Measurements from ENCODE around the gene CNTNAP2. TPM values are rescaled to one million over a fixed set of nuclear protein-coding genes. Genes with fewer than 3 reads are reported as not detected.

The CNTNAP2 gene
- total RNA-seq, 1 experiment from 2014 or later: 0.03 TPM

- Histone ChIP-seq H3K36me3 (ENCODE audit: control insufficient read depth, insufficient read depth, low read length) (no peaks in the 10 kb centered on the region; the same call in 1 of the 2 replicates), H3K27ac (ENCODE audit: low read length) (no peak overlapping the region), H3K4me1 (ENCODE audit: control insufficient read depth, insufficient read depth, low read length) (no peaks in the 10 kb centered on the region), H3K9me3 (ENCODE audit: control insufficient read depth, insufficient read depth, low read depth, low read length) (no peaks in the 10 kb centered on the region), H3K27me3 (ENCODE audit: control insufficient read depth, insufficient read depth, low read length) (no peaks in the 10 kb centered on the region), H3K4me3 (ENCODE audit: low read depth in 2 of 2, low read length in 2 of 2) (no peak overlapping the region)
- TF ChIP-seq POLR2AphosphoS5 (IDR thresholded peaks at IDR 0.05; ENCODE audit: low read depth, low read length): no peak
- TF ChIP-seq CTCF (IDR thresholded peaks at IDR 0.05): no peak
- no peak for TF ChIP-seq REST (IDR thresholded peaks at IDR 0.05; ENCODE audit: insufficient read depth in 1 of 2, low read depth in 2 of 2, low read length in 1 of 2)
- TF ChIP-seq SIN3A (IDR thresholded peaks at IDR 0.05; ENCODE audit: borderline replicate concordance, insufficient read depth, low read depth, low read length): no peak
- TF ChIP-seq TCF7L2 (IDR thresholded peaks at IDR 0.05; ENCODE audit: low read depth, low read length): no peak
- CTCF ChIA-PET: no interaction called here
- in situ Hi-C loops (cut with HindIII; ENCODE audit: low pct_unique_long_range_greater_than_20kb, low sequenced_read_pairs) (no loop called here), intact Hi-C loops (cut with micrococcal nuclease; ENCODE audit: unreplicated experiment) (no loop called here)
- POLR2A ChIA-PET: no interaction called here
- ATAC-seq (no peak), DNase-seq (ENCODE audit: low read depth, low spot score) (no peak)
- no TSS peak for BruUV-seq (replicated peaks)
These were observed 1712.4 kb downstream of the CNTNAP2 start for GRCh38 chr7:147829016-147829415.

- TF ChIP-seq CTCF (IDR thresholded peaks at IDR 0.05): no peak
- no peak for TF ChIP-seq REST (IDR thresholded peaks at IDR 0.05; ENCODE audit: insufficient read depth in 1 of 2, low read depth in 2 of 2, low read length in 1 of 2)
- TF ChIP-seq TCF7L2 (IDR thresholded peaks at IDR 0.05; ENCODE audit: low read depth, low read length): no peak
- TF ChIP-seq POLR2AphosphoS5 (IDR thresholded peaks at IDR 0.05; ENCODE audit: low read depth, low read length): no peak
- TF ChIP-seq SIN3A (IDR thresholded peaks at IDR 0.05; ENCODE audit: borderline replicate concordance, insufficient read depth, low read depth, low read length): no peak
- CTCF ChIA-PET: no interaction called here
- no peak for DNase-seq (ENCODE audit: low read depth, low spot score)
- Histone ChIP-seq H3K36me3 (ENCODE audit: control insufficient read depth, insufficient read depth, low read length) (no peaks in the 10 kb centered on the region; the same call in 1 of the 2 replicates), H3K27ac (ENCODE audit: low read length) (no peak overlapping the region), H3K4me1 (ENCODE audit: control insufficient read depth, insufficient read depth, low read length) (no peaks in the 10 kb centered on the region), H3K27me3 (ENCODE audit: control insufficient read depth, insufficient read depth, low read length) (no peaks in the 10 kb centered on the region), H3K9me3 (ENCODE audit: control insufficient read depth, insufficient read depth, low read depth, low read length) (no peaks in the 10 kb centered on the region), H3K4me3 (ENCODE audit: low read depth in 2 of 2, low read length in 2 of 2) (peak overlapping the region; percentile 8 to 37; a peak in 3 of 4 replicates)
- BruUV-seq (replicated peaks): no TSS peak
- intact Hi-C loops (cut with micrococcal nuclease; ENCODE audit: unreplicated experiment): no loop called here
- ATAC-seq: peak; percentile 81
- in situ Hi-C loops (cut with HindIII; ENCODE audit: low pct_unique_long_range_greater_than_20kb, low sequenced_read_pairs): no loop called here
- POLR2A ChIA-PET: no interaction called here
These were observed 1717.0 kb downstream of the CNTNAP2 start for GRCh38 chr7:147833557-147833956.
